ENCODE measurements around the gene NXPE4.

The NXPE4 gene

DNA sequence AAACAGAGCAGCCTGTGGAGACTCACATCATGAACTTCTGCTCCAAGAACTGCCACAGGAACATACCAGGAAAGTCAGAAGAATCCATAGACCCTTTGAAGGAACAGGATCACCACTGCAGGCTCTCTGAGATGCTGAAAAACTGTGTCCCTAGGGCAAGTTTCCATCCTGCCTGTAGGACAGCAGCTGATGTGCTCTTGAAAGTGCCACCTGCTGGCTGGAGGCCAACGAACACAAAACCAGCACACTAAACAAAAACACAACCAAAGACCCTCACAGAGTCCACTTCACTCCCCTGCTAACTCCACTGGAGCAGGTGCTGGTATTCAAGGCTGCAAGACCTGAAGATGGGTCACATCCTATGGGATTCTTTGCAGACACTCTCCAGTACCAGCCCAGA is 23.9 kb downstream of the NXPE4 start:
- in situ Hi-C loops (cut with MboI; ENCODE audit: low sequenced_read_pairs, unreplicated experiment), result no loop called here
- DNase-seq (ENCODE audit: low spot score), result no peak
- TF ChIP-seq, protein P1, sequence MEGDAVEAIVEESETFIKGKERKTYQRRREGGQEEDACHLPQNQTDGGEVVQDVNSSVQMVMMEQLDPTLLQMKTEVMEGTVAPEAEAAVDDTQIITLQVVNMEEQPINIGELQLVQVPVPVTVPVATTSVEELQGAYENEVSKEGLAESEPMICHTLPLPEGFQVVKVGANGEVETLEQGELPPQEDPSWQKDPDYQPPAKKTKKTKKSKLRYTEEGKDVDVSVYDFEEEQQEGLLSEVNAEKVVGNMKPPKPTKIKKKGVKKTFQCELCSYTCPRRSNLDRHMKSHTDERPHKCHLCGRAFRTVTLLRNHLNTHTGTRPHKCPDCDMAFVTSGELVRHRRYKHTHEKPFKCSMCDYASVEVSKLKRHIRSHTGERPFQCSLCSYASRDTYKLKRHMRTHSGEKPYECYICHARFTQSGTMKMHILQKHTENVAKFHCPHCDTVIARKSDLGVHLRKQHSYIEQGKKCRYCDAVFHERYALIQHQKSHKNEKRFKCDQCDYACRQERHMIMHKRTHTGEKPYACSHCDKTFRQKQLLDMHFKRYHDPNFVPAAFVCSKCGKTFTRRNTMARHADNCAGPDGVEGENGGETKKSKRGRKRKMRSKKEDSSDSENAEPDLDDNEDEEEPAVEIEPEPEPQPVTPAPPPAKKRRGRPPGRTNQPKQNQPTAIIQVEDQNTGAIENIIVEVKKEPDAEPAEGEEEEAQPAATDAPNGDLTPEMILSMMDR (IDR thresholded peaks at IDR 0.05; ENCODE audit: borderline replicate concordance, control extremely low read depth, extremely low read depth, insufficient read depth, missing control alignments), result no peak

DNA sequence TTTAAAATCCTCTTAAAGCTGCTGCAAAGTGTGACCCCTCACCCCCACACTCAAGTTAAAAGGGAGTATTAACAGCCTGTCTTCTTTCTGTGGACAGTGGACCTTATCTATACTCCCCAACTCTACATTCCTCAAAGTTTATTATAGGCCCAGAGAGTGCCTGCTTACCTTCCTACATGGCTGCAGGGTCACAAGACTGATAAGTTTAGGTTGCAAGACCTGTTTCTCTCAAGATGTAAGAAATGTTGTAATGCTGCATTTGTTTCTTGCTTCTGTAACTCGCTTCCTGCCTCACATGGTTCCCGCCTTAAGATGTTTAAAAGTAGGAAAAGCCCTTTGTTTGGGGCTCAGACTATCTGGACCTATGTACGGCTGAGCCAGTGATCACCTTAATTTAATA is 25.8 kb downstream of the NXPE4 start:
- no peak for DNase-seq (ENCODE audit: low spot score)
- in situ Hi-C loops (cut with MboI; ENCODE audit: low sequenced_read_pairs, unreplicated experiment), result no loop called here

DNA sequence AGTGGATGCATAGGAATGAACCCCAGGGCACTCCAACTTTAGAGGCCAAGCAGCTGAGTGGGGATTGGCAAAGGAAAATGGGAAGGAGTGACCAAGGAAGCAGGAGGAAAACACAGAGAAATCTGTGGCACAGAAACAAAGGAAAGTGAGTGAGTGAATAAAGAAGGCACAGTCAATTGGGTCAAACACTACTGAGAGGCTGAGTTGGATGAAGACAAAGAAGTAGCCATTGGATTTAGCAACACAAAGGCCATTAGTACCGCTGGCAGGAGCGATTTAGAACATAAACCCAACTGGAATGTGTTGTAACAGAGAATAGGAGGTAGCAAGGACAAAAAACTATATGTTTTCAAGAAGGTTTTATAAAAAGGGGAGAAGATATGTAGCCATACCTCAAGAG is 29.3 kb downstream of the NXPE4 start:
- TF ChIP-seq, protein P1 (IDR thresholded peaks at IDR 0.05; ENCODE audit: borderline replicate concordance, control extremely low read depth, extremely low read depth, insufficient read depth, missing control alignments), result no peak
- no peak for DNase-seq (ENCODE audit: low spot score)
- in situ Hi-C loops (cut with MboI; ENCODE audit: low sequenced_read_pairs, unreplicated experiment), result no loop called here

More for the DNA sequence above, 25.8 kb downstream of the NXPE4 start:
- TF ChIP-seq, protein P1 (IDR thresholded peaks at IDR 0.05; ENCODE audit: borderline replicate concordance, control extremely low read depth, extremely low read depth, insufficient read depth, missing control alignments), result no peak

DNA sequence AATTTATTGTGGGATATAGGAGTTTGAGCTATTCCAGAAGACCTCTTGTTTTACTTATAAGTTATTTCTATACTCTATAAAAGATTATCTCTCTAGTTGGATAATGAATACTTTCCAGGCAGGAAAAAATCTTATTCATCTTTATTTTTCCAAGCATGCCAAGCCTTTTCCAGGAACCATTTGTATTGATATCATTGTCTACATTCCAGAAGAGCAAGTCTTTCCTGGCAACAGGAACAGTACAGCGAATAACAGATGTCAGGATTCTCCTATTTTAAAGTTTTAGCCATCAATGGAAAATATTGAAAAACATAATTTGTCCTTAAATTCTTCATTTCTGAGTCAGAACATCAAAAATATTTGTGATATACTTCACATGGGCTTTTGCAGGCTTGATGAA is 30.8 kb downstream of the NXPE4 start:
- DNase-seq (ENCODE audit: low spot score), result no peak
- in situ Hi-C loops (cut with MboI; ENCODE audit: low sequenced_read_pairs, unreplicated experiment), result no loop called here

DNA sequence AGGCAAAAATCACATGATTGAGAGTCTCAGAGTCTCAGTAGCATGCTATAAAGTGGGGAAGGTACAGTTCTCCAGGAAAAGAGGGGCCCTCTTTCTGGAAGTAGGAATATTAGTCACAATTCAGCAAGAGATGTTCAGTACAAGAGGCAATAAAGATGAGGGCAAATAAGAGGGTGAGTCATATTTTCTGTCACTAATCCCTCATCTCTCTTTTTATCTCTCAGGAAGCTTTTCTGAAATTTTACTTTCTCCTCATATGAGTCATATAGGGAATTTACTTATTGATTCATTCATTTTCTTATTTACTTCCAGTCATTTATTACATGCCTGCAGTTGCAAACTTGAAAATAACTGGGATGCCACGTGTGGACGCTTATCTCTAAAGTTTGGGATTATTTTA is 32.5 kb downstream of the NXPE4 start:
- TF ChIP-seq, protein P1 (IDR thresholded peaks at IDR 0.05; ENCODE audit: borderline replicate concordance, control extremely low read depth, extremely low read depth, insufficient read depth, missing control alignments), result no peak
- in situ Hi-C loops (cut with MboI; ENCODE audit: low sequenced_read_pairs, unreplicated experiment), result no loop called here
- no peak for DNase-seq (ENCODE audit: low spot score)

More for the DNA sequence above, 30.8 kb downstream of the NXPE4 start:
- TF ChIP-seq, protein P1 (IDR thresholded peaks at IDR 0.05; ENCODE audit: borderline replicate concordance, control extremely low read depth, extremely low read depth, insufficient read depth, missing control alignments), result no peak

DNA sequence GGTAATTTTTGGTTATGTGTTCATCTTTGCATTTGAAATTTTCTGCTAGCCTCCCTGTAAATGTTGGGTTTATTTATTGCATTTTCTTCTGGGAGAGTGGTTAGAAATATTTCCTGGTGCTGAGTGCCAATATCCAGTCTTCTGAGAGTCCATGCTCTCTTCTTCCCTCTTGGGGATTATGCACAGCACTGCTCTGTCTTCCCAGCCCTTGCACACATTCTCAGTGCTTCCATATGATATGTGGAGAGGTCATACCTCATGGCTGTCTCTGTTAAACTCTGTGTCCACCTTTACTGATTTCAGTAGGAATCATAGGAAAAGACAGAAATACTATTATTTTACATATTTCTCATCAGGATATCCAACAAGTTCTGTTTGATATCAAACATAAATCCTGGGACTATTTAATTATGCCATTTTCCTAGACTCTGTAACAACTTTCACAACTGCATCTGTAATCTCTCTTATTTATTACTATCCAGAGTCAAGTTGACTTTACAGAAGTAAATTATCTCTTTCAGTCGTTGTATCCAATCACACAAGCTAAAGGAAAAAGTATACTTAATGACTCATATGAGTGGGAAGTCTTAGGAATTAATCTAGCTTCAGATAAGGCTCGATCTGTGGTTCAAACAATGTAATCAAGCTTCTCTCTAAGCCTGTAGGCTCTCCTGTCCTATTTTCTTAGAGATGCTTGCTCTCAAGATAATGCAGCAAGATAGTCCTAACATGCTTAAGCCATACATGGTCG is 33.2 kb downstream of the NXPE4 start:
- in situ Hi-C loops (cut with MboI; ENCODE audit: low sequenced_read_pairs, unreplicated experiment), result no loop called here
- TF ChIP-seq, protein P1 (IDR thresholded peaks at IDR 0.05; ENCODE audit: borderline replicate concordance, control extremely low read depth, extremely low read depth, insufficient read depth, missing control alignments), result no peak
- no peak for DNase-seq (ENCODE audit: low spot score)

Data from GM13976 (cell line).